Peyer's patch (tissue), 4 donors: ENCODE measurements around the gene LRCOL1.

ENCODE experiments used
- CTCF ChIP-seq, 6 experiments: fragments of 450-650 bp in 4 of 6; fragments of 200-600 bp in 2 of 6; sonication (generic) in 1 of 6; IDR thresholded peaks; one replicate each; pipeline ENCODE4 v1.5.1; 2017 to 2019; ENCODE audit warnings: antibody characterized with exemption in 6 of 6, mild to moderate bottlenecking in 3 of 6, moderate library complexity in 1 of 6
- POLR2A ChIP-seq, 2 donors: fragments of 450-650 bp; IDR thresholded peaks; one replicate each; pipeline ENCODE4 v1.5.1; 2017; ENCODE audit warnings: antibody characterized with exemption in 2 of 2, mild to moderate bottlenecking in 2 of 2, moderate library complexity in 2 of 2

DNA sequence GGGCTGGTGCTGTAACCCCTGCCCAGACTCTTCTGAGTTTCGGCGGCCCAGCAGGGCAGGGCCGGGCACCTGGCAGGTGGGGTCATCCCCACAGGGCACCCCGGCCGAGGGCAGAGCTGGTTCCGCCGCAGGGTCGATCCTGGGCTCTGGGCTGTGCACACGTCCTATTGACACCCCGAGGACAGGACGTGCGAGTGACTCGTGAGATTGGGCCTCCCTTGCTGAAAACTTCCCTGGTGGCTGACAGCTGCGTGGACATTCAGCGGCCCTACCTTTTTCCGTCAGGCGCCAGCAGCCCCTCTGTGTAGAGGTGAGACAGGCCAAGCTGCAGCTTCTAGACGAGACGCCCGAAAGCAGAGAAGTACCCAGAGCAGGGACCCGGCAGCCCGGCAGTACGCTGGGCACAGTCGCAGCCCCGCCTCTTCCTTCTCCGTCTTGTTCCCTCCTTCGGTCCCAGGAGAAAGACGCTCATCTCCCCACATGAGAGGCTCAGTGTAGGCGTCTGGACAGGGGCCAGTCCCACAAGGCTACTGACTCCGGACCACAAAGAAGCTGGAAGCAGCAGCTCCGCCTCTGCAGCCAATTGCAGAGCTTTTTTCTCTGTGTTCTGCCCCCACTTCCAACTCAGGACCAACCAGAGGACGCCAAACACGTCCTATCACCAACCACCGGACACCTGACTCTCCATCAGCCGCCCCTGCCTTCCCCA is at the start of gene LRCOL1:
- no peak for TF ChIP-seq CTCF (IDR thresholded peaks at IDR 0.05)
- no peak for TF ChIP-seq POLR2A (IDR thresholded peaks at IDR 0.05)
